A673 (cell line): Measurements from ENCODE around the gene CRK.

Experiments used
- EZH2 ChIP-seq: fragments of 200-600 bp; sonication (generic); IDR thresholded peaks from 2 replicates; pipeline ENCODE4 v1.6.1; 2017; ENCODE audit warnings: borderline replicate concordance, low read depth, mild to moderate bottlenecking, mixed read lengths, antibody characterized with exemption, low read length; ENCODE audit not compliant: poor library complexity, severe bottlenecking
- TF ChIP-seq, protein P1 (sequence below): fragments of 300-800, 200-600 bp; sonication (generic); conservative IDR thresholded peaks from 2 replicates; pipeline ENCODE4 v1.5.1; 2017; ENCODE audit warnings: low read depth, mild to moderate bottlenecking, antibody characterized with exemption, low read length, moderate library complexity, mixed read lengths

- TF ChIP-seq, protein P1, sequence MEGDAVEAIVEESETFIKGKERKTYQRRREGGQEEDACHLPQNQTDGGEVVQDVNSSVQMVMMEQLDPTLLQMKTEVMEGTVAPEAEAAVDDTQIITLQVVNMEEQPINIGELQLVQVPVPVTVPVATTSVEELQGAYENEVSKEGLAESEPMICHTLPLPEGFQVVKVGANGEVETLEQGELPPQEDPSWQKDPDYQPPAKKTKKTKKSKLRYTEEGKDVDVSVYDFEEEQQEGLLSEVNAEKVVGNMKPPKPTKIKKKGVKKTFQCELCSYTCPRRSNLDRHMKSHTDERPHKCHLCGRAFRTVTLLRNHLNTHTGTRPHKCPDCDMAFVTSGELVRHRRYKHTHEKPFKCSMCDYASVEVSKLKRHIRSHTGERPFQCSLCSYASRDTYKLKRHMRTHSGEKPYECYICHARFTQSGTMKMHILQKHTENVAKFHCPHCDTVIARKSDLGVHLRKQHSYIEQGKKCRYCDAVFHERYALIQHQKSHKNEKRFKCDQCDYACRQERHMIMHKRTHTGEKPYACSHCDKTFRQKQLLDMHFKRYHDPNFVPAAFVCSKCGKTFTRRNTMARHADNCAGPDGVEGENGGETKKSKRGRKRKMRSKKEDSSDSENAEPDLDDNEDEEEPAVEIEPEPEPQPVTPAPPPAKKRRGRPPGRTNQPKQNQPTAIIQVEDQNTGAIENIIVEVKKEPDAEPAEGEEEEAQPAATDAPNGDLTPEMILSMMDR: no peak
- TF ChIP-seq EZH2: no peak
Observed at GRCh38 chr17:1491443-1492248, 35.6 kb upstream of the CRK start.
